ENCODE data around the gene FAT3.

FAT3 gene

DNA sequence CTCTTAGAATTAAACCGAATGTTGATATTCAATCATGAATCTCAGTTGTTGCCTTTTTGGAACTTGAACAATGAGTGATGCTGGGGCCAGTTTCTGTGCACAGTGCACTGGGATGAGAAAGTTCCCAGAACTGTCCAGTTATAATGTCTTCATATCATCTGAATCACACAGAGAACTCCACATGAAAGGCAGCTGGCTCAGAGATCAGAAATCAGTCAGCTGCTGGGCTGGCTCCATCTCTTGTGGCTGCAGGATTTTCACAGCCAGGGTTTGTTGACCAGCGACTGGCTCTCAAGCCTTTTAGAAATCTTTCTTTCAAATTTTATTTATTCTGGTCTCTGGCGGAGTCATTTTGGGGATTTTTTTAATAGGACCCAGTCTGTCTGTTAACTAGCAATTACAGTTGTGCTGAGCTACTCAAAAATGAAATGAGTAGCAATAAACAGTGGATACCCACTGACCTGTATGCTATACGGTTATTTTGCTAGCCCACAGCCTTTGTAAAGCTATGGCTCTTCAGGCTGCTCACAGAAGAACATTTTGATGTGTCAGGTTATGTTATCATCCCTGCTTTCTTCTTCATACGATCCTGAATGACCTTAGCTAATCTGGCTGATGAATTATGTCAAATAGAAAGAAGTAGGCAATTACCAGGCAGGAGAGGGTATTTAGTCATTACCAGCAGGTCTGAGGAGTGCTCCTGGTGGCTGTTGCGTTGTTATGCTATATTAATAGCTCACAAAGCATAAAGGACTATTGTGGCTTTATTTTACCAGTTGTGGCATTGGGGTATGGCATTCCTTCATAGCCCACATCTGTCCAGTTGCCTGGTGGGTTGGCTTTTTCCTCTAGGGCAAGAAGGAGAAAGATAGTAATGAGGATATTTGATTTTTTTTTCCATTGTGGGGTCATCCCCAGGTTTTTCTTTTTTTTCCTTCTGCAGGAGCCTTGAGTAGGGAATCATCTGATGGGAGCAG is 3.6 kb downstream of the FAT3 start:
- no peak for DNase-seq

DNA sequence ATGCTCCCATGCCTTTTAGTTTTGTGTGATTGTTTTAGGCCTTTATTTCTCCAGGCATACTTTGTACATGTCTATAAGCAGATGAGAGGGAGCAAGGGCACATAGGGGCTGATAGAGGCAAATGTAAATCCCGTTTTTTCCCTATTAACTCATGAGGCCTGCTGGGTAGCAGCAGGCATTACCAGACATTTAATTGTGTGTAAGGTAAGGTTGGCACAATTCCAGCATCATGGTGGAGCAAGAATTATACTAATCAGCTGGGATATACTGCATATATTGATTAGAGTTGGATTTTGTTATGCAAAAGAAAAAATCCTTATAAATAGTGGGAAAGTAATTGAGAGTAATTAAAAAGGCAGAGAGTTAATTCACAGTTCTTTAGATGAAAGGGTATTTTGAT is 12.2 kb downstream of the FAT3 start:
- no peak for DNase-seq

DNA sequence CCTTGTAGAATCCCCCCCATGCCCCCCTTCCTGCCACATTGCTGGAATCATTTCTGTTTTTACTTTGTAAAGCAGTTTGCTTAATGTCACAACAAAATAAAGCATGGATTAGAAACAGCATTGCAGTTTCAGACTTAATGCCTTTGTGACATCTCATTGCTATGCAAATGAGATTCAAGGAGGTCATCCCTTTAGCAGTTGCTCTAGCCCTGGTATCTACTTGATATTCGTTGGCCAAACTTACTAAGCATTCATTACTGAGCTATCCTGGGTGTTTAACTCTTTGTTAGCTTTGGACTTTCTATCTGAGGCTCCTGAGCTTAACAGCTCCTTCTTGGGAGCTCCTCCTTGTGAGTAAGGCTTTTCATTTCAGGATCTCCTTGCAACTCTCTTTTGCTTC is 16.3 kb downstream of the FAT3 start:
- no peak for DNase-seq

DNA sequence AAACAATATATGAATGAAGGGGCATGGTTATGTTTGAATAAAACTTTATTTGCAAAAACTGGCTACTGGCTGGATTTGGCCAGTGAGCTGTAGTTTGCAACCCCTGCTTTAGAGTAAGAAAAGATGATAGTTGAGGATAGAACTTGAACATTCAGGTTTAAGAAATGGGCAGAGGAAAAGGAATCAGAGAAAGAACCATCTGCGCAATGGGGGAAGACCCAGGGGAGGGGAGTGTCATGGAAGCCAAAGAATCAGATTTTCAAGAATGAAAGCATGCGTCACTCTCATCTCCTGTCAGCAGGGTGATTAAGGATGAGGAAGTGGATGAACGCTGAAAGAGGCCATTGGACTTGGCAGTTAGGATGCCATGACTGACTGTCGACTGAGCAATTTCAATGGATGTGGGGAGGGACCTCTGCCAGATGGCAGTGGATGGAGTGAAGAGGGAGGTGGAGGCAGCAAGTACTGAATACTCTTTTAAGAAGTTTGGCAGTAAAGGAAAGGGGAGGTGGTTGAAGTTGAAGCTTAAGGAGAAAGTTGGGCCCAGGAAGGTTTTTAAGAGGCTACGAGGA is 21.2 kb downstream of the FAT3 start:
- no peak for DNase-seq

DNA sequence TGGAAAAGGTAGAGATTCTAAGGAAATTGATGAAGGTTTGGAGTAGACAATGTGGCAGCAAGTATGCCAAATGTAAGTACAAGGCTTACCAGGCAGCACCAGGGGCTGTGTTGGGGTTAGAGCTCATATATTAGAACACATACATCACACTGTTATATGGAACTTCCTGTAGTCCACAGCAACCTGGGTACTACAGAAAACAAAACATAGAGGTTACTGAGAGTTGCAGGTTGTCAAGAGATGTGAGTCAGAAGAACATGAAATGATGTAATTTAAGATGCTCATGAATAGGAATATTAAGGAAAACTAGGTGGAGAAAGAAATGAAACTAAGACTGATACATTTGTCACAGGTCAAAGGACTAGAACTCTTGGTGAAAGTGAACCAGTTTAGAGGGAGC is 22.0 kb downstream of the FAT3 start:
- no peak for DNase-seq

DNA sequence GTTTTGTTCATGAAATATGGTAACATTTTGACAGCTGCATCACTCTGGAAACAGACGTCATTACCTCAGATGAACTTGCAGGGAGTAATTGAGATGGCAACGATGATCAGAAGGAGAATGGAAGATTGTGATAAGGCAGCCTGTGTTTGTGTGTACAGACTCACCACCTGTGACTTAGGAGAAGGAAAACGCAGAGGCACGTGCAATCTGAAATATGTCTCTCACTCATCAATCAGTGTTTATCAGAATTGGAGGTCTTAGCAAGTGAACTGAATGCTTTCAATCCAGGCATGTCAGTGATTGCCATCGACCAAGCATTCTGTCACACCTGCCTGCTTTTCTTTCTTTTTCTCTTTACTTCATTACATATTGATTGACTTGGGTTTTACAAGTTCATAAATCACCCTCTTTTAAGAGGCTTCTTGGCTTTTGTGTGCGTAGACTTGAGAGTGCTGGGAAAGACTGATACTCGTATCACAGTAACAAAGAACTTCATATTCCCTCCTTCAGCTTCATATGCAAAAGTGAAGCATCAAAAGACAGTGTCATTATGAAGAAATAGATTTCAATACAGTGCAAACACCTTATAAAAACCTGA is 24.6 kb downstream of the FAT3 start:
- no peak for DNase-seq

DNA sequence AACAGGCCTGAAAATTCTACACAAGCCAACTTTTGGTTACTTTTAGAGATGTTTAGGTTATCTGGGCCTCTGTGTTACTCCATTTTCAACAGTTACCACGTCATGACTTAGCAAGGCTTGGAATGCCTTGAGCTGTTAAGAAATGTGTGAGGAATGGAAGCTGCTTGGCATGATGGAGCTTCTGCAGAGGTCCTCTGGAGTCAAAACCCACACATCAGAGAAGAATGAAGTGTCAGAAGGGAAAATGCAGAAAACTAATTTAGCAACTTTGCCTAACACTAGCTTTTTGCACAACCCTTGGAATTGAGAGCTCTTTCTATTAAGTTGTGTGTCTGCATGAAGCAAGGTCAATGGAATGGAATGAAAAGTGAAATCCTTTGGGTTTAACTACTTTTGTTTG is 27.4 kb downstream of the FAT3 start:
- DNase-seq: no peak

DNA sequence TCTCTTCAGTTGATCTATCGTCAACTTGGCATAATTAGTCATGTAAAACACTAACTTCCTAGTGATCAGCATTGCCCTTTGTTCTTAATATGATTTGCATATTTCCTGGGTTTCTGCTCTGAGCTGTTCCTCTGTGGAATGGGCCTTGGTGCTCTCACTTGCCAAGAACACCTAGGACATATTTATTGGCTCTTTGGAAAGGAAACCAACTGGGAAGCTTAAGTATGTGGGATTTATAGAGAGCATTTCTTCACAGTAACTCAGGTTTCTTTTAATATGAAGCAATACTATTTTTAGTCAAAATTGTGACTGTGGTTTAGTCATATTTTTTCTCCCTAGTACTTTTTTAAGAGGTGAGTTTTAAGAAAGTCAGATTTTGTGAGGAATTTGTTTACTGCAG is 28.8 kb downstream of the FAT3 start:
- DNase-seq: no peak

DNA sequence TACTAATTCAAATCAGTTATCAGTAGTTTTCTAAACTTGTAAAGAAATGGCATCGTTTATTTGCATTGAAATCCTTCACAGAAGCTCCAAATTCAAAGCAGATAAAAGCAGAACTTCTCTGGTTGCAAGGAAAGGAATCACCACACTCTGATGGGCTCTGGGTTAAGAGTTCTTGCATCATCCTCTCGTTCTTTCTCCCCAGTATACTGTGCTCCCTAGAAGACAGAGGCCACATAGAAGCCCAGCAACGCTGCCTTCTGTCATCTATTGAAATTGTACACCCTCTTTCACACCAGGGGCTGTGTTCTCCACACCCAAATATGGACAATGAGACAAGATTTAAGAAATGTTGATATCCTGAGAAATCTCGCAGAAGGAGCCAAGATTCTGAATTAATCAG is 29.3 kb downstream of the FAT3 start:
- no peak for DNase-seq

DNA sequence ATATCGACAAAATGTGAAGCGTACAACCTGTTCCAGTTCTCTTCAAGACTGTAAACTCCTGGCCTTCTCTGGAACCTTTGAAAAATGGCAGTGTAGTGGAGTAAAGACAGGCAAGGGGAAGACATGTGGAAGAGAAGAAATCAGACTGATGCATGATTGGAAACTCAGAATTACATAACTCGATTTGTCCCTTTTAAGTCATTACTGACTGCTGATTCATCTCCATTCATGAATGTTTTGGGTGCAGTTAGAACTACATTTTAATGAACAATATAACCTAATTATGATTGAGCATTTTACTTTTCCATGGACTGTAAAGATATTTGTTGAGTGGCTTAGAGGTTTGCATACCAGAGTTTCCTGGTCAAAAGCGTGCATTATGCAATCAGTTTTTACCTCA is 32.9 kb downstream of the FAT3 start:
- no peak for DNase-seq

DNA sequence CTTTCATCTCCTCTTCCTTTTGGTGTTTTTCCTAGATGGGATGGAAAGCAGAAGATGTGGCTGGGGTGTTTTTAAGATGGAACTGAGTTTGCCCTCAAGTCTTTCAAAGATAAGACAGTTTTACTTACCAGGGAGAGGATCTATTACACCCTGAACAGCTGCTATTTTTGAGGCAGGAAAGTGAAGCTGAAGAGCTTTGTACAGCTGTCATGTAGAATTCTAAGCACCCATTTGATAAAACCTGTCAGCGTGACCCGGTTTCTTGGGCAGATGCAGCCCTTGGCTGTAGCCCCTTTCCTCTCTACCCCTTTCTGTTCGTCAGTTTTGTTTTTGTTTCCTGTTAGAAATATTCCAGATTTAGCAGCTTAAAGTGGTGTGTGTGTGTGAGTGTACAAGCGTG is 35.2 kb downstream of the FAT3 start:
- DNase-seq: no peak

DNA sequence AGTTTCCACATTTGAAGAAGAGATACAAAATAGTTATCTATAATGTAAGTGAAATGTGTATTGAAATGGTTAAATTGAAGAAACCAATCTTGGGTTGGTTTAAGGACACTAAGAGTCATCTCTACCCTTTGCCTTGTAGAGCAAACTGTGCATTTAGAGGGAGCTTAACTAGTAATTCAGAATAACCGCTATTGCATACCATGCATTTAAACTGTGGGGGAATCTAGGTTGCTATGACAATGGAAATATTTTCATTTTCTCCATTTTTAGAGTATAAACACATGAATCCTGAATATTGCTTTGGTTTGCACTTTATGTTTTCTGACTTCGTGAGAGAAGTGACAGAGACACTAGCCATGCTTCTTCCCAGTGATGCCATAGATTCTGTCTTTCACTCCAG is 39.7 kb downstream of the FAT3 start:
- DNase-seq: no peak

DNA sequence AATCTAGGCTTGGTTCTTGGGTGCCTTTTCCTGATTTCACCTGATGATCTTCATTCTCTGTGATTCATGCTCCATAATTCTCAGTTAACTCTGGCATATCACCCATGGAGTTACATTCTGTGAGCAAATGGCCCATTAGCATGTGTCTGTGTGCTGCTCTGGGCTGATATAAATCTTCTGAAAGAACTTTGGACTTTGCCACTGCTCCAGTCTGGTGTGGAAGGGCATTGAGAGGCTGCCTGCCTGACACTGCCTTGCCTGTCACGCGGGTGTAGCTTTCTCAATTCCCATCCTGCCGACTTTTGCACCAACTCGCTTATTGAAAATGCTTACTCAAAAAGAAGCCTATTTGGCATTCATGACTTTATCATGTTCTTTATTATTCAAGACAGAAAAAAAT is 42.2 kb downstream of the FAT3 start:
- DNase-seq: no peak

DNA sequence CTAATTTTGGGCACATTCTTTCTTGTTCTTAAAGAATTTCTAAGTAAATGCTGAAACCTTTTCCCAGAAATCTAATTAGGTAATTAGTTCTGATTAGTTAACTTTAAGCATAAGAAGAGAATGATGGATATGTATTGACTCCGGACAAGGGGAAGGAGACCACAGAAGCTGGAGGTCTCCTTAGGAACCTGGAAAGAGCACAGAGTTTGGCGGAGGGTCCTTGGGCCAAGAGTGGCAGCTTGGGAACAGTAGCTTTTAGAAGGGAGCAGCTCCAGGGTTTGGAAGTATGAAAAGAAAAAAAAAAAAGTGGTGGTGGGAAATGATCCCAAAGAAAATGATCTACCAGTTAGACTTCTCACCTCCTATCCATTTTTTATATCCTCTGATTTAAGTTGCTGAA is 42.7 kb downstream of the FAT3 start:
- DNase-seq: no peak

DNA sequence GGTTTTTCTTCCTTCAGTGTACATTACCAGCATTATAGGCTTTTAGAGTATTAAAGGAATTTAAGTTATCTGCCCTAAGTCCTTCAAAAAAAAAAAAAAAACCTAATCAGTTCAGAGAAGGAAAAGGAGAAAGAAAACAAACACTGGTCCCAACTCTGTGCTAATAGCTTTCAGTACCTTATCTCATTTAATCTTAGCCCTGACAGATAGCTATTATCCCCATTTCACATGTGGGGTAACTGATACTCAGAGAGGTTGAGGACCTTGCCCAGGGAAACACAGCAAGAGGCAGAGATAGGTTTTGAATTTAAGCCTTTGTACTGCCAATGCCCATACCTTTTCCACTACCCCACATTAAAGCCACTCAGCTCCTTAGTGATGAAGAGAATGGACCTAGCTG is 43.4 kb downstream of the FAT3 start:
- no peak for DNase-seq

DNA sequence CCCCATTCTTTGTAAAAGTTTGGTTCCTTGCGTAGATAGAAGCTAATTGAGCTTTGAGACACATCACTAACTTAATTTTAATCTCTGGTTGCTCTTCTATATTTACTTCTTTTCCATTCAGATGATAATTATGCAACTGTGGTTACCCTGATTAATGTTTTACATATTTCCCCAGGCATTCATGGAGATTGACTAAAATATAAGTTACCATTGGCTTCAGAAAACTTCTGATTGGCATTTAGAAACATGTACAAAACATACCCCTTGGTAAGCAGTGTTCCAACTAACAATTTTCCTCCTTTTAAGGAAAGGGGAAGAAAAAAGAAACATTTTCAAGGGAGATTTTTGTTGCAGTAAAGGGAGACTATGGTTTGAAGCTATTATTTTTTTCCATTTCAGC is 43.9 kb downstream of the FAT3 start:
- DNase-seq: no peak

DNA sequence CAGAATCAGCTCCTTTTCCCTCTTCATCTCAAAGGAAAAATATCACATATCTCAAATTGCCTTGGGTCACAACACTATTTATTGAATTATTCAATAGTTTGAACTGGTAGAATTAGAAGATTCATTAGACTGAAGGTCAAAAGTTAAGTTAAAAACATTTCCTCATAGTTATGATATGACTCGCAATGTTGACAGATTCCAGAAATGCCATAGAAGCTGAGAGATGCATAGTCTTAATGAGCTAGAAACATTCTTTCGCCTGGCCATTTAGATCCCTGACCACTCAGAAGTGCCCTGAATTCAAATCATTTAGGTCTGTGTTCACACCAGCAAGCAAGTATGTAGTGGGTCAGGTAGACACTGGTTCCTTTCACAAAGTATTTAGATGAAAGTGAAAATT is 44.4 kb downstream of the FAT3 start:
- DNase-seq: no peak

DNA sequence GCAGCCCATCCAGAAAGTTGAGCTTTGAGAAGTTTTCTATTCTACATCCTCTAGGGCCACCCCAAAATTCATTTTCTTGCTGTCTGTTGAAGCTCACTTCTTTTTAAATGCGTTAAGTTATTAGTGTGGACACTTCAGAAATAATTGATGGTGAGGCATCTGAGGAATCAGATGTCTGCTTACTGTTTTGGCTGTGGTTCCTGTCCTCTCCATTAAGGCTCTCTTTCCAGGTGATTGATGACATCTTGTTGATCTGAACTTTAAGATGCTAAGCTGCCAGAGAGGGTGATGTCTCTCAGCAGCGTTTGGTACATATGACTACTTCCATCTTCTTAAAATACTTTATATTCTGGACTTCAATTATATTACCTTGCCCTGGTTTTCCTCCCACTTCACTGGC is 45.2 kb downstream of the FAT3 start:
- DNase-seq: no peak

DNA sequence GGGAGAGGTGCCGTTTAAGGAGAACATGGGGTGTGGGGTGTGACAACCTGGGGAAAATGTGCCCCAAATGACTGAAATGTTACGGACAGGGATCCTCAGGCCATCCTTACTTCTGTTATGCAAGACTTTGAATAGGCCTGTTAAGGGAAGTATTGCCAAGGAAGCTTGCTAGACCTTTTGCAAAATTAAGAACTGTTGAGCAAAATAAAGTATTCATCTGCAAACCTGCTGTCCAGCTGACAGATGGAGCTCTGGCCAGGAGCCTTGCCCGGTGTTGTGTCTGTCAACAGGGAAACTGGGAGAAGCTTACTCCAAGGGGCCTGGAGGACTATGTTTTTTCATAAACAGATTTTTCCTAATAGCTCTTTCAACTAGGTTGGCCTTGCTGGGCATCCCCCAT is 48.0 kb downstream of the FAT3 start:
- no peak for DNase-seq
